HepG2 (cell line): ENCODE measurements around the gene CD69. TPM values are rescaled to one million over a fixed set of nuclear protein-coding genes. Genes with fewer than 3 reads are reported as not detected.

ENCODE experiments used
- ATAC-seq: fragments of 200-7000 bp; cut with Tn5 transposase; 3 replicates; pipeline ENCODE4 v1.9.1; 2020; ENCODE audit warnings: mild to moderate bottlenecking, moderate library complexity
- BruUV-seq: library from RNA; stranded (reverse); fragments of 400-500 nt; replicated peaks from 2 replicates; lab custom pipeline; 2021; lab: Mats Ljungman, UMichigan
- CTCF ChIA-PET: fragments of 300-600 bp; formaldehyde crosslinking; extraction: SDS; loops from one replicate; lab custom pipeline; 2021; ENCODE audit warnings: low total read pairs, inconsistent platforms, low intra/inter-chr PET ratio; lab: Yijun Ruan, JAX
- POLR2A ChIA-PET: fragments of 350-600 bp; sonication (Branson Sonifier 250); formaldehyde crosslinking; loops from one replicate; lab custom pipeline; 2020; ENCODE audit warnings: antibody characterized with exemption, inconsistent platforms; lab: Yijun Ruan, JAX
- DNase-seq: peaks from one replicate; pipeline ENCODE4 v3.0.0-alpha.2; 2015; ENCODE audit warnings: low spot score
- FAIRE-seq: peaks from 3 replicates; lab custom pipeline; 2011; peaks lifted over from hg19 to GRCh38; lab: Jason Lieb, UNC
- H2AFZ ChIP-seq: one replicate; pipeline ENCODE4 v1.6.1; 2011; ENCODE audit warnings: low read length, inconsistent platforms
- H3K27ac ChIP-seq: fragments of 300-600 bp; 3 replicates; pipeline ENCODE4 v1.8.0; 2011; ENCODE audit warnings: mixed run types, mild to moderate bottlenecking, mixed read lengths, low read length, inconsistent platforms; ENCODE audit not compliant: insufficient read depth; ENCODE audit errors: extremely low read length
- H3K27me3 ChIP-seq, 2 experiments: fragments of 200-600 bp in 1 of 2; 2 replicates in 1 of 2; 3 replicates in 1 of 2; pipeline versions ENCODE4 v1.6.0 to v1.8.0; 2011; ENCODE audit warnings: low read length in 2 of 2, mild to moderate bottlenecking in 2 of 2, moderate library complexity in 2 of 2, inconsistent platforms in 1 of 2; ENCODE audit not compliant: insufficient read depth in 2 of 2, control insufficient read depth in 1 of 2
- H3K36me3 ChIP-seq, 2 experiments: fragments of 200-600 bp in 1 of 2; replicated peaks in 1 of 2; 2 replicates in 1 of 2; 3 replicates in 1 of 2; pipeline versions ENCODE4 v1.5.1 to v1.8.0; 2011; ENCODE audit warnings: low read length in 2 of 2, inconsistent platforms in 1 of 2; ENCODE audit not compliant: insufficient read depth in 2 of 2, control insufficient read depth in 1 of 2
- H3K4me1 ChIP-seq: 2 replicates; pipeline ENCODE4 v1.5.1; 2012; ENCODE audit warnings: low read length, inconsistent platforms; ENCODE audit not compliant: insufficient read depth
- H3K4me2 ChIP-seq: 2 replicates; pipeline ENCODE4 v1.6.0; 2011; ENCODE audit warnings: low read depth, low read length, inconsistent platforms
- H3K4me3 ChIP-seq, 3 experiments: fragments of 200-600 bp in 1 of 3; sonication (generic), shearing (Covaris generic) in 1 of 3; replicated peaks in 1 of 3; 2 replicates each; pipeline ENCODE4 v1.5.1; 2011 to 2016; ENCODE audit warnings: low read length in 3 of 3, inconsistent platforms in 2 of 3, low read depth in 2 of 3, mild to moderate bottlenecking in 2 of 3, control low read depth in 1 of 3, mixed read lengths in 1 of 3; ENCODE audit not compliant: insufficient read depth in 1 of 3
- H3K79me2 ChIP-seq: one replicate; pipeline ENCODE4 v1.6.1; 2011; ENCODE audit warnings: low read length, inconsistent platforms; ENCODE audit not compliant: insufficient read depth
- H3K9ac ChIP-seq: 2 replicates; pipeline ENCODE4 v1.6.0; 2011; ENCODE audit warnings: mild to moderate bottlenecking, low read depth, low read length, inconsistent platforms; ENCODE audit not compliant: insufficient read depth
- H3K9me3 ChIP-seq: 2 replicates; pipeline ENCODE4 v1.5.1; 2012; ENCODE audit warnings: mild to moderate bottlenecking, low read length
- H4K20me1 ChIP-seq: 2 replicates; pipeline ENCODE4 v1.6.0; 2011; ENCODE audit warnings: inconsistent platforms, mild to moderate bottlenecking, low read length, moderate library complexity; ENCODE audit not compliant: insufficient read depth
- AHR ChIP-seq: IDR thresholded peaks from 2 replicates; pipeline ENCODE4 v1.6.1; 2018; ENCODE audit warnings: missing genetic modification reagents, missing compliant biosample characterization
- KDM6A ChIP-seq: IDR thresholded peaks from 2 replicates; pipeline ENCODE4 v1.6.1; 2016; ENCODE audit warnings: low read depth
- NR1H2 ChIP-seq: sonication (generic); formaldehyde crosslinking; IDR thresholded peaks from 2 replicates; pipeline ENCODE4 v1.8.1; 2022; ENCODE audit warnings: low read depth, missing genetic modification reagents, borderline replicate concordance
- ZNF234 ChIP-seq: sonication (generic); formaldehyde crosslinking; conservative IDR thresholded peaks from 2 replicates; pipeline ENCODE4 v1.5.1; 2020; ENCODE audit warnings: mild to moderate bottlenecking, missing genetic modification reagents
- WGBS: methylation state at CpG from one replicate; pipeline ENCODE4 v1.1.6; 2017; ENCODE audit warnings: low lambda C conversion rate; 5-methylcytosine and 5-hydroxymethylcytosine counted together
- in situ Hi-C: cut with HindIII; loops from 2 replicates; pipeline ENCODE4 v1.10.0; 2017; ENCODE audit warnings: low pct_unique_long_range_greater_than_20kb; ENCODE audit not compliant: extremely low pct_ligation_motif_present
- intact Hi-C: fragments of 100-400 bp; cut with micrococcal nuclease; formaldehyde crosslinking; loops from one replicate; pipeline ENCODE4 v1.10.0; 2022; ENCODE audit not compliant: unreplicated experiment
- polyA plus RNA-seq, 8 experiments: library from polyadenylated mRNA; depleted of rRNA in 3 of 8; stranded (reverse) in 7 of 8; unstranded in 1 of 8; fragments of >200 nt; fragmentation: Illumina TruSeq in 4 of 8; extraction: Trizol in 4 of 8; gene quantifications; 2 replicates each; pipeline versions ENCODE4 v1.2.1 to v1.2.3, GENCODE V29; 2011 to 2016; ENCODE audit warnings: low read depth in 4 of 8, missing spikeins in 1 of 8, mixed read lengths in 1 of 8; ENCODE audit not compliant: insufficient read depth in 1 of 8
- total RNA-seq, 5 experiments: library from RNA; depleted of rRNA; stranded (reverse); fragments of >200 nt; fragmentation: Illumina TruSeq; extraction: Trizol; gene quantifications; 2 replicates each; pipeline ENCODE4 v1.2.3, GENCODE V29; 2016; ENCODE audit warnings: low read depth in 1 of 5
- TF ChIP-seq, protein P1 (sequence below): sonication (generic); formaldehyde crosslinking; IDR thresholded peaks from 2 replicates; pipeline ENCODE4 v1.4.0; 2020; ENCODE audit warnings: missing genetic modification reagents, borderline replicate concordance
- TF ChIP-seq, protein P2 (sequence below): sonication (generic); formaldehyde crosslinking; IDR thresholded peaks from 2 replicates; pipeline ENCODE4 v1.4.0; 2020; ENCODE audit warnings: missing genetic modification reagents

The CD69 gene
- total and polyA plus RNA-seq, 2 of the 13 experiments (the other 11 are each of a cell fraction or from before 2014, with no cell fraction given): not detected

DNA sequence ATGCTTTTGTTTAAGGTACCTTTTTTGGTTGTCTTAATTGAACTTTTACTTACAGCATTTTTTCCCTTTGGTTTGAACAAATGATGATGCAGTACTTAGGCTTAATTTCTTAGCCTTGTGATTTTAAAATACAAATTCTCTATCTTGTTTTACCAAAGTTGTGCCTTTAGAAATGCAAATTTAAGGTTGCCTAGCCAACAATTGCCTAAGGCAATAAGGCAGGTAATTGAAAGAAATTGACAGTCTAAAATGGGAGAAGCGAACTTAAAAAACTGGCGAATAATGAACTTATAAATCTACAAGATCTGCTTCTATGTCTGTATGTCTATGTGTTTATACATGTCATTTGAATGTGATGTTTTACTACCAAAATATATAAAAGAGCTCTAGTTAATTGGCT lies 23.6 kb upstream of the CD69 start (continued):
- TF ChIP-seq, protein P1, sequence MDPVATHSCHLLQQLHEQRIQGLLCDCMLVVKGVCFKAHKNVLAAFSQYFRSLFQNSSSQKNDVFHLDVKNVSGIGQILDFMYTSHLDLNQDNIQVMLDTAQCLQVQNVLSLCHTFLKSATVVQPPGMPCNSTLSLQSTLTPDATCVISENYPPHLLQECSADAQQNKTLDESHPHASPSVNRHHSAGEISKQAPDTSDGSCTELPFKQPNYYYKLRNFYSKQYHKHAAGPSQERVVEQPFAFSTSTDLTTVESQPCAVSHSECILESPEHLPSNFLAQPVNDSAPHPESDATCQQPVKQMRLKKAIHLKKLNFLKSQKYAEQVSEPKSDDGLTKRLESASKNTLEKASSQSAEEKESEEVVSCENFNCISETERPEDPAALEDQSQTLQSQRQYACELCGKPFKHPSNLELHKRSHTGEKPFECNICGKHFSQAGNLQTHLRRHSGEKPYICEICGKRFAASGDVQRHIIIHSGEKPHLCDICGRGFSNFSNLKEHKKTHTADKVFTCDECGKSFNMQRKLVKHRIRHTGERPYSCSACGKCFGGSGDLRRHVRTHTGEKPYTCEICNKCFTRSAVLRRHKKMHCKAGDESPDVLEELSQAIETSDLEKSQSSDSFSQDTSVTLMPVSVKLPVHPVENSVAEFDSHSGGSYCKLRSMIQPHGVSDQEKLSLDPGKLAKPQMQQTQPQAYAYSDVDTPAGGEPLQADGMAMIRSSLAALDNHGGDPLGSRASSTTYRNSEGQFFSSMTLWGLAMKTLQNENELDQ (CRISPR knock-in tag): no peak
- TF ChIP-seq, protein P2, sequence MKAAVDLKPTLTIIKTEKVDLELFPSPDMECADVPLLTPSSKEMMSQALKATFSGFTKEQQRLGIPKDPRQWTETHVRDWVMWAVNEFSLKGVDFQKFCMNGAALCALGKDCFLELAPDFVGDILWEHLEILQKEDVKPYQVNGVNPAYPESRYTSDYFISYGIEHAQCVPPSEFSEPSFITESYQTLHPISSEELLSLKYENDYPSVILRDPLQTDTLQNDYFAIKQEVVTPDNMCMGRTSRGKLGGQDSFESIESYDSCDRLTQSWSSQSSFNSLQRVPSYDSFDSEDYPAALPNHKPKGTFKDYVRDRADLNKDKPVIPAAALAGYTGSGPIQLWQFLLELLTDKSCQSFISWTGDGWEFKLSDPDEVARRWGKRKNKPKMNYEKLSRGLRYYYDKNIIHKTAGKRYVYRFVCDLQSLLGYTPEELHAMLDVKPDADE (CRISPR knock-in tag): no peak
- no peak for TF ChIP-seq NR1H2 (CRISPR knock-in tag)
- no peak for TF ChIP-seq ZNF234

DNA sequence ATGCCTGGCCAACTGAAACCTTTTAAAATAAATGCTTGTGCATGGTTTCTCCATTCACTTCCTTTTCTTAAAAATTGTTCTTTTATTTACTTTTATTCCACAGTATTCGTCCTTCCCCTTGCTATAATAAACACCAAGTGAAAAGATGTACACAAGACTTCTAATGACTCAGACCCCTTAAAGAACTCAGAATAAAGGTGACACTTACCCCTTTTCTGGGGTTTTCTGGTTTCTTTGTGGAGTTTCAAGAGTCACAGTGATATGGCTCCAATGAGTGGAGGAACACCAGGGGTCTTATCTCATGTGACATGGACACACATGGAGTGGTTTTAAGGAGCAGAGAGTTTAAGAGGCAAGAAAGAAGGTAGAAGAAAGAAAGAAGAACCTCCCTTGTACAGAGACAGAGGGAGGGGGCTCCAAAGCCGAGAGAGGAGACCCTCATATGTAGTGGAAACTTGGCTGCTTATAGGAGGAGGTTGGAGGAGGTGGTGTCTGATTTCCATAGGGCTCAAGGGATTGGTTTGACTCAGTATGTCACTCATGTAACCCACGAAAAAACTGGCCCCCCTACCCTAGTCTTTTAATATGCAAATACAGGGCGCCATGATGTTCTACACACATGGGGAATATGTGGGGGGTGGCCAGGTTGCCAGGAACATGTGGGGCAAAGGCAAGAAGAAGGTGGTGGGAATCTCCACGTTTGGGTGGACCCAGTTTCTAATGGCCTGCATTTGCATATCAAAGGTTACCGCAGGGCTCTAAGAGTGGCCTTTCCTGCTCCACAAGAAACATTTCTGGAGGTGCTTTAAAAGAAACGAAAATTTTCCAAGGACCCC lies 22.1 kb upstream of the CD69 start:
- Histone ChIP-seq H3K27ac (no peak overlapping the region), H3K79me2 (no peaks in the 10 kb centered on the region), H3K27me3 (peaks cover 0 to 3% of the 10 kb centered on the region in 2 experiments; a peak in 1 of 5 replicates), H3K4me3 (no peak overlapping the region), H3K4me1 (no peaks in the 10 kb centered on the region), H3K9ac (no peak overlapping the region), H3K9me3 (no peaks in the 10 kb centered on the region), H4K20me1 (no peaks in the 10 kb centered on the region), H2AFZ (no peak overlapping the region), H3K36me3 (no peaks in the 10 kb centered on the region), H3K4me2 (no peak overlapping the region)
- no peak for ATAC-seq
- no peak for FAIRE-seq
- no TSS peak for BruUV-seq
- in situ Hi-C loops (no loop called here), intact Hi-C loops (no loop called here)
- CTCF ChIA-PET: no interaction called here
- TF ChIP-seq AHR: no peak
- TF ChIP-seq KDM6A (CRISPR knock-in tag): no peak
- POLR2A ChIA-PET: no interaction called here
- 16% methylated on average over 7 of the region's 7 CpGs for WGBS
- no peak for DNase-seq
